ENCODE results near the gene TMEM187. TPM values are rescaled to one million over a fixed set of nuclear protein-coding genes. Genes with fewer than 3 reads are reported as not detected.

Gene TMEM187
- total and polyA plus RNA-seq, 2 donors (not counting 3 experiments of a cell fraction or from before 2014, with no cell fraction given) = 2.6 to 15.7 TPM

- ChIA-PET POLR2A (no interaction called here), CTCF (no interaction called here)
- Histone ChIP-seq H3K9ac (replicated peaks; ENCODE audit: extremely low read depth, insufficient read depth, low read length) (no peak overlapping the region), H3K9me1 (replicated peaks; ENCODE audit: control insufficient read depth, extremely low read depth, insufficient read depth, low read length) (no peaks in the 10 kb centered on the region), H3K4me1 (ENCODE audit: control insufficient read depth, extremely low read depth, insufficient read depth, low read length) (no peaks in the 10 kb centered on the region), H2AFZ (ENCODE audit: low read depth, low read length) (no peak overlapping the region), H3K9me3 (replicated peaks; ENCODE audit: control insufficient read depth, insufficient read depth, low read length) (no peaks in the 10 kb centered on the region), H3K36me3 (ENCODE audit: control insufficient read depth in 2 of 2, extremely low read depth in 1 of 2, insufficient read depth in 2 of 2, low read length in 2 of 2) (peaks cover 13 to 67% of the 10 kb centered on the region in 2 experiments), H4K20me1 (replicated peaks; ENCODE audit: control insufficient read depth, extremely low read depth, insufficient read depth, low read length) (no peaks in the 10 kb centered on the region), H3K79me2 (ENCODE audit: control insufficient read depth, insufficient read depth, low read length) (peaks cover 19% of the 10 kb centered on the region), H3K4me2 (ENCODE audit: insufficient read depth, low read length) (no peak overlapping the region), H3K27ac (ENCODE audit: insufficient read depth, low read depth, low read length) (no peak overlapping the region), H3K27me3 (ENCODE audit: control insufficient read depth in 2 of 2, insufficient read depth in 2 of 2, low read length in 2 of 2) (no peaks in the 10 kb centered on the region), H3K4me3 (replicated peaks in 1 of 3; ENCODE audit: insufficient read depth in 1 of 3, low read depth in 1 of 3, low read length in 3 of 3) (no peak overlapping the region)
- DNase-seq (ENCODE audit: low read depth, low spot score) = no peak
- TSS peak; percentile 11 for BruUV-seq (replicated peaks)
- TF ChIP-seq, protein P1, sequence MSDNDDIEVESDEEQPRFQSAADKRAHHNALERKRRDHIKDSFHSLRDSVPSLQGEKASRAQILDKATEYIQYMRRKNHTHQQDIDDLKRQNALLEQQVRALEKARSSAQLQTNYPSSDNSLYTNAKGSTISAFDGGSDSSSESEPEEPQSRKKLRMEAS (IDR thresholded peaks at IDR 0.05; ENCODE audit: insufficient read depth, insufficient read length) = no peak
- TF ChIP-seq, protein P2, sequence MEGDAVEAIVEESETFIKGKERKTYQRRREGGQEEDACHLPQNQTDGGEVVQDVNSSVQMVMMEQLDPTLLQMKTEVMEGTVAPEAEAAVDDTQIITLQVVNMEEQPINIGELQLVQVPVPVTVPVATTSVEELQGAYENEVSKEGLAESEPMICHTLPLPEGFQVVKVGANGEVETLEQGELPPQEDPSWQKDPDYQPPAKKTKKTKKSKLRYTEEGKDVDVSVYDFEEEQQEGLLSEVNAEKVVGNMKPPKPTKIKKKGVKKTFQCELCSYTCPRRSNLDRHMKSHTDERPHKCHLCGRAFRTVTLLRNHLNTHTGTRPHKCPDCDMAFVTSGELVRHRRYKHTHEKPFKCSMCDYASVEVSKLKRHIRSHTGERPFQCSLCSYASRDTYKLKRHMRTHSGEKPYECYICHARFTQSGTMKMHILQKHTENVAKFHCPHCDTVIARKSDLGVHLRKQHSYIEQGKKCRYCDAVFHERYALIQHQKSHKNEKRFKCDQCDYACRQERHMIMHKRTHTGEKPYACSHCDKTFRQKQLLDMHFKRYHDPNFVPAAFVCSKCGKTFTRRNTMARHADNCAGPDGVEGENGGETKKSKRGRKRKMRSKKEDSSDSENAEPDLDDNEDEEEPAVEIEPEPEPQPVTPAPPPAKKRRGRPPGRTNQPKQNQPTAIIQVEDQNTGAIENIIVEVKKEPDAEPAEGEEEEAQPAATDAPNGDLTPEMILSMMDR (IDR thresholded peaks at IDR 0.05; ENCODE audit: extremely low read depth in 1 of 2, insufficient read depth in 1 of 2, low read depth in 1 of 2, low read length in 2 of 2) = no peak
- TF ChIP-seq POLR2A (IDR thresholded peaks at IDR 0.05; ENCODE audit: low read depth, low read length) (no peak), FOS (IDR thresholded peaks at IDR 0.05; ENCODE audit: borderline replicate concordance, insufficient read depth, low read length) (no peak), GATA2 (IDR thresholded peaks at IDR 0.05; ENCODE audit: insufficient read depth, insufficient read length, low read depth, low read length) (no peak), POLR2AphosphoS5 (IDR thresholded peaks at IDR 0.05; ENCODE audit: insufficient read depth, low read depth, low read length) (no peak), EZH2 (IDR thresholded peaks at IDR 0.05; ENCODE audit: borderline replicate concordance, low read depth, low read length, severe bottlenecking) (no peak), JUN (IDR thresholded peaks at IDR 0.05; ENCODE audit: borderline replicate concordance, insufficient read depth, insufficient read length, low read depth) (no peak), MYC (IDR thresholded peaks at IDR 0.05; ENCODE audit: low read depth, low read length) (no peak)
- dilution Hi-C loops (cut with MboI; ENCODE audit: extremely low pct_ligation_motif_present, low sequenced_read_pairs) (no loop called here), intact Hi-C loops (cut with micrococcal nuclease) (no loop called here)
- FAIRE-seq = no peak
These were observed 12.9 kb upstream of the TMEM187 start for GRCh38 chrX:153959649-153960048.

Measured in endothelial cell of umbilical vein (primary cell).